Measurements from ENCODE around the gene TLX3.

The TLX3 gene

GRCh38 chr5:171306781-171307591 is 2.1 kb upstream of the TLX3 start:
- no peak for DNase-seq

- no peak for DNase-seq
These were observed 1.1 kb upstream of the TLX3 start for GRCh38 chr5:171307789-171308452.

DNA sequence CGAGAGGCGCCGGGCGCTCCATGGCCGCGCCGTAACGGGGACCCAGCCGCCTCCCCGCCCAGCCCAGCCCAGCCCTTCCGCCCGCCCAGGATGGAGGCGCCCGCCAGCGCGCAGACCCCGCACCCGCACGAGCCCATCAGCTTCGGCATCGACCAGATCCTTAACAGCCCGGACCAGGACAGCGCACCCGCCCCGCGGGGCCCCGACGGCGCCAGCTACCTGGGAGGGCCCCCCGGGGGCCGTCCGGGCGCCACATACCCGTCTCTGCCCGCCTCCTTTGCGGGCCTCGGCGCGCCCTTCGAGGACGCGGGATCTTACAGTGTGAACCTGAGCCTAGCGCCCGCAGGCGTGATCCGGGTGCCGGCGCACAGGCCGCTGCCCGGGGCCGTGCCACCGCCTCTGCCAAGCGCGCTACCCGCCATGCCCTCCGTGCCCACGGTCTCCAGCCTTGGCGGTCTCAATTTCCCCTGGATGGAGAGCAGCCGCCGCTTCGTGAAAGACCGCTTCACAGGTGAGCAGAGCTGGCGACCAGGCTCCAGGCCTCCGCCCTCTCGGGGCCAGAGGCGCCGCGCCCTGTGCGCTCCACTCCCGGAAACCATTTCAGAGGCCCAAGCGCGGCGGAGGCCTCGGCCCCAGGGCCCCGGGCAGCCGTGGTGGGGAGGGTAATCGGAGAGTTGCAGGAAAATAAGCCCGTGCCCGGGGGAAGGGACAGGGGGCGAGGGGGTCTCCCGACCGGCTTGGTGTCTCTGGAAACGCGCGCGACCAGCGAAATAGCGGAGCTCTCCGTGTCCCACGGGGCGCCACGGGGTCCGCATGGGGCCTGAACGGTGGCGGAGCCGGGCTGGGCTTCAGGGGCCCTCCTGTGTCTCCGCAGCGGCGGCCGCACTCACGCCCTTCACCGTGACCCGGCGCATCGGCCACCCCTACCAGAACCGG is 496 bp downstream of the TLX3 start:
- DNase-seq = no peak

GRCh38 chr5:171310212-171310818 is 1.3 kb downstream of the TLX3 start:
- DNase-seq = no peak

DNA sequence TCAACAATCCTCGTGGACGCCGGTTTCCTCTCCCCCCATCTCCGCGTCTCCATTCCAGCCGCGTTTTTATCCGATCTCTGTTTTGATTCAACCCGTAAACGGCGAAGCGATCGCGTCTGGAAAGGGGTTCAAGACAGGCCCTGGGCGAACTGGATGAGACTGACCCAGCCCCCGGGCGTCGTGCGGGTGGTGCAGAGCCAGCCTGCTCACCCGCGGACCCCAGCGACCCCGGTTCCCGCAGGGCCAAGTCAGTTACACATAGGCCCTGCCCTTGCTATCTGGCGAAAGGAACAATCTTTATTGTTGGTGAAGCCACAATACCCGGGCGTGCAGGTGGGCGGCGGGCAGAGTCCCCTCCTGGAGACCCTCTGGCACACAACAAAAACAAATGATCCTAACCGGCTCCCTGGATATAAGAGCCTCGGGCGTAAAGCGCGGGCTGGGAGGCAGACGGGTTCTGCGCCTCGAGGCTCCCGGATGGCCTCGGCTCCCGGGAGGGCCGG is 1.8 kb downstream of the TLX3 start:
- no peak for DNase-seq

GRCh38 chr5:171311322-171312077 is 2.5 kb downstream of the TLX3 start:
- peak; percentile 57 for DNase-seq

DNA sequence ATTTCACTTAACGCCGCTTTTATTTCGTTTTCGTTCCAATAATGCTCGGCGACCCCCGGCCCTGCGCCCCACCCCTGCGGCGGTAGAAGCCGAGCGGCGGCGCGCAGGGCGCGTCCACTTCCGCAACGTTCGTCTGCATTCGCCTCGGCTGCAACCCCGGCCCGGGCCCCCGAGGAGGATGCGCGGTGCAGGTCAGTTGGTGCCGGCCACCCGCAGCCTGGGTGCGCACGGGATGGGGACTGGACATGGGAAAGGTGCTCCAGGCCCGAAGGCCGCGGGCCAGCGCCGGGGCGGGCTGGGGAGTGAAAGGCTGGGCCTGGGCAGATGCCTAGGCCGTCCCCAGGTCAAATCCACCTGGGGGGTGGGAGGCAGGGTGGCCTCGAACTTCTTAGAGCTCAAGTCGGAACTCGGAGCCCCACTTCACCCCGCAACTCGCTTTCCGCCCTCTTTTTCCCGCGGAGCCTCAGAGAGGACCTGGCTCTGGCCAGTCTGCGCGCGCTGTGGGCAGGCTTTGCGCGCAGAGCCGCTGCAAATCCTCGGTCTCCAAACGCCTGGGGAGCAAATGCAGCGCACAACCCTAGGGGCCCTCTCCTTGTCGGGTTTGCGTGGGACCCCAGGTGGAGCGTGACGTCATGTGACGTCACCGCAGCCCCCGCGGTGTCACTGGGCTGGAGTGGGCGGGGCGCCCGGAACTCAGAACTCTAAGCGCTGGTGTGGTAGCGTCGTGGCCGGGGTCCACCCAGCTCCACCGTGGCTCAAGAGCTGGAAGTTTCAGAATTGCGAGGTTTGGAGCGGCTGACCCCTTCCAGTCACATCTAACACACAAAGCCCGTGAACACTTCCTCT is 3.3 kb downstream of the TLX3 start:
- no peak for DNase-seq

DNA sequence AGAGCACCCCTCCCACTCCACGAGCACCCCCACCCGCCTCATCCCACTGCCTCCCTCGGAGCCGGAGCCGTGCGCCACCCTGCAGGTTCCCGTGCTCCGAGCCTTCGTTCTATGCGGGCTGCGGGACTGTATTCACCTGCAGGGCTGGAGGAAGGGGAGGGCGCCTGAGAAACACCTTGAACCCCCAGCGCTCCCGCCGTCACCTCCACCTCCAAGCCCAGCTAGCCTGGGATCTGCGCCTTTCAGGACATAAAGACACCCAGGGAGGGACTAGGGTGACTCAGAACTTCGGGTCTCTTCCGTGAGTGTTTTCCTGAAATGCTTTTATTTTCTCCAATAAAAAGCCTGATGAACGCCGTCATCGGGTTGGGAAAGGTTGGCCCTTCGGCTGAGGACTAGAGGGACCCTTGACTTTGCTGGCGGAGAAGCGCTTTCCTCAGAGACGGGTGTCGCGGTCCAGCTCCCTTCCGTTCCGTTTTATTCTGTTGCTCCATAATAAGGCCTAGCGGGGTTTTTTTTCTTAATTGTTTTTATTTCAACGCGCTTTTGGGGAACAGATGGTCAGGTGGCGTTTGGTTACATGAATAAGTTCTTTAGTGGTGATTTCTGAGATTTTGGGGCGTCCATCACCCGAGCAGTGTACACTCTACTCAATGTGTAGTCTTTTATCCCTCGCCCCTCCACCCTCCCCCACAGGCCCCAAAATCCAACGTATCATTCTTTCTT is 4.6 kb downstream of the TLX3 start:
- DNase-seq = no peak

DNA sequence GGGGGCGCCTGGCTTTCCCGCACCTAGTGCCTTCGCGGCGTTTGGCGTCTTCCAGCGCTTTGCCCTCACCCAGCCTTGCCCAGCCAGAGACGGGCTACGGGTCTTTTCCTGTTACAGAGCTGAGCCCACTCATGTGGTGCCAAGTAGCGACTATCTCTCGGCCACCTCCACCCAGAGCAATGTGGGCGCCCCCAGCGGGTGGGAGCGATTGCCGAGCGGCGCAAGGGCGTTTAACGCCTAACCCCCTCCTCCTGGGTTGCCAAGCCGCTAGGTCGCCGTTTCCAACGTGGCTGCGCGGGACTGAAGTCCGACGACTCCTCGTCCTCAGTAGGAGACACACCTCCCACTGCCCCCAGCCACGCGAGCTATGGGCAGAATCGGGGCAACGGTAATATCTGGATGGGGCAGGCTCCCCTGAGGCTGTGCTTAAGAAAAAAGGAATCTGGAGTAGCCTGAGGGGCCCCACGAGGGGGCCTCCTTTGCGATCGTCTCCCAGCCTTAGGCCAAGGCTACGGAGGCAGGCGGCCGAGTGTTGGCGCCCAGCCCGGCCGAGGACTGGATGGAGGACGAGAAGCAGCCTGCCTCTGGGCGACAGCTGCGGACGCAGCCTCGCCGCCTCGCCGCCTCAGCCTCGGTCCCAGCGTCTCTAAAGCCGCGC is 5.8 kb downstream of the TLX3 start:
- DNase-seq = peak; percentile 62

- DNase-seq = no peak
These were observed 6.4 kb downstream of the TLX3 start for GRCh38 chr5:171315386-171315891.

DNA sequence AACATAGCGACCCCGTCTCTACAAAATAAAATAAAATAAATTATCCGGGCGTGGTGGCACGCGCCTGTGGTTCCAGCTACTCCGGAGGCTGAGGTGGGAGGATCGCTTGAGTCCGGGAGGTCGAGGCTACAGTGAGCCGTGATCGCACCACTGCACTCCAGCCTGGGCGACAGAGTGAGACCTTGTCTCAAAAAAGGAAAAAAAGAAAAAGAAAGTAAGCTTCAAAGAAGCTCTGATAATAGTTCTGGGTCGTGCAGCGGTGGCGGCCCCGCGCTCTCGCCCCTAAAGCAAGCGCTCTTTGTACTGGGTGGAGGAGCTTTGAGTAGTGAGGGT is 6.8 kb downstream of the TLX3 start:
- DNase-seq = no peak

DNA sequence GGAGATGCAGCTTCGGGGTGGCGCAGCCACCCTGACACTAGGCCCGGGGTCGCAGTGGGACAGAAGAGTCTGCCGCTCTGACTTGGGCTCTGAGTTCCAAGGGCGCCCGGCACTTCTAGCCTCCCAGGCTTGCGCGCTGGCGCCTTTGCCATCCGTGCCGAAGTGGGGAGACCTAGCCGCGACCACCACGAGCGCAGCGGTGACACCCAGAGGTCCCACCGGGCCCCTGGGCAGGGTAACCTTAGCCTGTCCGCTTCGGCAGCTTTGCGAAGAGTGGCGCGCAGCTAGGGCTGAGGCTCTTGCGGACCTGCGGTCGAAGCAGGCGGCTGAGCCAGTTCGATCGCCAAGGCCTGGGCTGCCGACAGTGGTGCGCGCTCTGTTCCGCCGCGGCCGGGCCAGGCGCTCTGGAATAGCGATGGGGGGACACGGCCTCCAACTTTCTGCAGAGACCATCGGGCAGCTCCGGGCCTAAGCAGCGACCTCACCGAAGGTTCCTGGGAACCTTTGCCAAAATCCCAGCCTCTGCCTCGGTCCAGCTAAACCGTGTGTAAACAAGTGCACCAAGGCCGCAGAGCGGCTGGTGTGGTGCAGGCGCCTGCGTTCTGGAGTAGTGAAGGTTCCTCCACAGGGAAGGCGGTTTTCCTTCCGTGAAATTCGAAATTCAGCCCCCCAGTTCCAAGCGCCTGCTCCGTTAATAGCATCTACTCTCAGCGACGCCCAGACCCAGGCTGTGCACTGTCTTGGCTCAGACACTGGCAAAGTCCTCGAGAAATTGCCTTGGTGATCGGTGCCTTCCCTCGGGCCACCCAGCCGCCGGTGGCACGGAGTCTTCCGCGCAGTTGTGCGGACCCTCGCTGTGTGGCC is 7.4 kb downstream of the TLX3 start:
- DNase-seq = no peak

DNA sequence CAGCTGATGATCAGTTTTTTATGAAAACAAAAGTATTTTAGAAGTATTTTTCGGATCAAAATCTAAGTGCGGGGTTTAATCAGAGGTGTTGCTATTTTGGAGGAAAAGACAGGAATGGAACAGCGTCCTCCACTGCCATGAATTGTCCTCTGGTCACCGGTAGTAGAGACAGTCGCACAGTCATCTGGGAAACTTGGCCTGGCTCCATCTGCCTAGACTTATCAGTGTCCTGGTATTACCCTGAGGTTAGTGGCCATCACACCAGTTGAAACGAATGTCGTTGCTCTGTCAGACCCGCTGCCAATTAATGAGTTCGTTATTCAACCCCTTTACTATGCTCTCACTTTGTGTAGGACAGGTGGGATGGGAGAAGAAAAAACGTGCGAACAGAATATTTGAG is 8.2 kb downstream of the TLX3 start:
- DNase-seq = no peak

DNA sequence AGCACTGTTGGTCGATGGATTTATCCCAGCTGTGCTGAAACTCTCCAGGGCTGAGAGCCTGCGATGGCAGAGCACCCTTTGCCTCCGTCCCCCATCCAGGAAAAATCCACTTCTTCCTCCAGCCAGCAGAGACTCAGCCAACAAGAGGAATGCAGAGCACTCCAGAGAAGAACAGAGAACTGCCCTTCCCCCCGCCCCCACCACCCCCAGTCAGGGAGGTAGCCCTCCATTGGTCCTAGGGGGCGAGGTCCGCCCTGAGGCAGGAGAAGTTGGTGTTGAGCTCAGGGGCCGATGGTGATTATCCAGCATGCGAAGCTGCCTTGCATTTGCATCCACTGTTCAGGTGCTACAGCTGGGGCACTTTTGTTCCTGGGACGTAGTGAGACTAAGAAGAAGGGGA is 9.0 kb downstream of the TLX3 start:
- DNase-seq = no peak

GRCh38 chr5:171321447-171321846 is 12.4 kb downstream of the TLX3 start:
- no peak for DNase-seq

GRCh38 chr5:171322527-171322926 is 13.5 kb downstream of the TLX3 start:
- DNase-seq = no peak

- DNase-seq = no peak
These were observed 14.0 kb downstream of the TLX3 start for GRCh38 chr5:171323007-171323406.

DNA sequence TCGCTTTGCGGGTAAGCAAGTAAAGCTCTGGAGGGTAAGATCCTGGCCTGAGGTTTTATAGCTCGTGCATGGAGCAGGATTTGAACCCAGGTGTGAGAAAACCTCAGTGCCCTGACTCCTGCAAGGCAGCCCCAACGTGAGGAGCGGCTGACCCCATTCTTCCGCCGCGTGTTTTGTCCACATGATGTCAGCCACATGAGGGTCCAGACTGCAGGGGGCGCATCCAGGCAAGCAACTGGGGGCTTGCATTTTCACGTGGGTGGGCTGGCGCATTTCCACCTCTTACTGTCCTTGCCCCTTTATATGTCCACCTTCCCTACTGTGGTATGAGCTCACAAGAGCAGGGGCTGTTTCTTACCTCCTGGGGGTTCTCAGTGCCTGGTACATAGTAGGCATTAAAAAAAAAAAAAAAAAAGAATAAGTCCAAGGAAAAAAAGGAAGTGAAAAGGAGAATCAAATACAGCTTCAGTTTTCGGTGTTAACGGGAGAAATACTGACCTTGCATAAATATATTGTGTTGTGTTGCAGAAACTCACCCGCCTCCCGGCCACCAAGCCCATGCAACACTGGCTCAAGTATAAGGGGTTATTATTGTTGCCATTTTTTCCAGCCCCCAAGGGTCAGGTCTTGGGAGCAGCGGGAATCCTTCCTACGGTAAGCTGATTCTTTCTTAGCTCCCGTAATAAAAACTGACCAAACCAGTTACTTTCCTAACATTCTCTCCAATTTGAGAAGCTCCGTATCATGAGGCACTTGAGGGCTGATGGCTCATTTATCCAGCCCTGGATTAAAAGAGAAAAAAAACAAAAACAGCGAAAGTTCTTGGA is 15.0 kb downstream of the TLX3 start:
- DNase-seq = no peak

Data from left hindlimb (tissue), 1 donor.